HG03175 (cell line): ENCODE results near the gene LRG1.
"Not testable (repeated sequence)": the region's sequence is repeated elsewhere in the genome, so short reads cannot be mapped to it uniquely, and the experiment has no call there.

Experiments used
- ATAC-seq: cut with Tn5 transposase; IDR thresholded peaks from one replicate; pipeline ENCODE4 v1.9.1; 2021; ENCODE audit warnings: mild to moderate bottlenecking, moderate library complexity; ENCODE audit not compliant: unreplicated experiment

LRG1 gene

DNA sequence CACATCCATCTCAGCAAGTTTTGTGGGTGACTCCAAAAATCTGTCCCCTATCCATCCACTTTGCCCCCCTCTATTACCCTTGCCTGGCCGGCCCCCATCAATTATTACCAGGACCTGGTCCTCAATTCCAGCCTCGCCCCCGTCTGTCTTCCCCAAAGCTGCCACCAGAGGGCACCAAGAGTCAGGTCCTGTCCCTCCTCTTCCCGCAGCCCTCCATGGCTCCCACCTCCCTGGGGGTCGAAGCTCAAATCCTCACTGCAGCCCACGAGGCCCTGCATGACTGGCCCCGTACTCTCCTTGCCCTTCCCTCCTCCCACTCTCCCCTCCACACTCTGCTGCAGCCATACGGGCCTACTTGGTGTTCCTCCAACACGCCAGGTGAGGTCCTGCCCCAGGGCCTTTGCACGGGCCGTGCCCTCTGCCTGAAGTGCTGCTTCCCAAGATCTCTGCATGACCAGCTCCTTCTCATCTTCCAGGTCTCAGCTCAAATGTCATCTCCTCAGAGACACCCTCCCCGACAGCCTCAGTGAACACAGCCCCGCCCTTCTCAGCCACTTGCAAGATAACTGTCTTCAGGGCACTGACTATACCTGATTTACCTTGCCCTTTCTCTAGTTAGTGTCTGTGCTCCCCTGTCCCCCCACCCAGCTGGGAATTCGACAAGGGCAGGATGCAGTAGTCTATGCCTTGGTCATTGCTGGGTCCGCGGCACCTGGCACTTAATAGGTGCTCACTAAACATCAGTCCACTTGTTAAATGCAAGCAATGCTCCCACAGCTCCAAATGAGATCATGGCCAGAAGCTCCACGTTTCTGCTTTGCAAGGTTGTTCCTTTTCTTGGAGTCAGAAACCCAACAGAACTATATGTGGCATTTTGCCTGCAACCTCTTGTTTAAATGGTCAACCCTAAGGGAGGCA lies 36.4 kb upstream of the LRG1 start:
- no peak for ATAC-seq

DNA sequence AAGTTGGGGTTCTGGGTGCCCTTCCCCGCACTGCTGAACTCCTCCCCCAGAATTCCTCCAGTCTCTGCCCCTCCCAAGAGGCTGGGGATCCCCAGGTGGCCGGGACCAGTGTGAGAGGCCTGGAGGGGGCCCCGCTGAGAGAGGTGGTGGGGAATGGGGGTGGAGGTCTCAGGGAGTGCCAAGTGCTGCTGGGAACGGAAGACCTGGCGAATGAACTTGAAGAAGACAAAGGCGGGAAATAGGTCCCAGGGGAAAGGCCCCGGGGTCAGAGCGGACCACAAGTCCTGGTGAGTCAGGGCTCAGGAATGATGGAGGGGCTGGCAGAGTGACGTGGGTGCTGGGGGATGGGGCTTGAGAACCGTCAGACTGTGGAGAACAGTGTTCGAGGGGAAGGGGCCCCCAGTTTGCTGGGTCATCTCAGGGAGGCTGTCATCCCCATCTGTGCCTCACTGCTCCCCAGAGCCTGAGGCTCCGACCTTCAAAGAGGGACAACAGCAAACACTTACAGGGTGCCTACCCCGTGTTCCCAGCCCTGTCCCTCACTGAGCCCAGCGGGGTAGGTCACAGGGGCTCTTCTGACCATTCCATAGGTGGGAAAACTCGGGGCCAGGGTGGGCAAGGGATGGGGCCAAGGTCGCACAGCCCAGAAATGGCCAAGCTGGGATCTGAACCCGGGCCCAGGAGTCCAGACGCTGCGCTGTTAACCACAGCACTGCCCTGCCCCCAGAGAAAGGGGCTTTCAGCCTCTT lies 35.6 kb upstream of the LRG1 start:
- no peak for ATAC-seq

DNA sequence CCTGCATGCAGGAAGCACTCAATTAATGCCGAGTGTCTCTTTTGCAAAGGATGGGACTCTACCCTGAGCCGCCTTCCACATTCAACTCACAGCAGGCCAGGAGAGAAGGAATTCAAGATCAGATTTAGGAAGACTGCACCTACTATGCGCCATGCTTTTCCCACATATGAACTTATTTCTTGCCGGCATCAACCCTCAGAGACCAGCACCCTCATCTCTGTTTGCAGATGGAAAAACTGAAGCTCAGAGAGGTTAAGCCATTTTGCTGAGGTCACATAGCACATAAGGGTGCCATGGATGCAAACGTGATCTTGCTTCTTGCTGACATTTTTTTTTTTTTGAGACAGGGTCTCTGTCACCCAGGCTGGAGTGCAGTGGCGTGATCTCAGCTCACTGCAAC lies 33.8 kb upstream of the LRG1 start:
- ATAC-seq, result no peak

DNA sequence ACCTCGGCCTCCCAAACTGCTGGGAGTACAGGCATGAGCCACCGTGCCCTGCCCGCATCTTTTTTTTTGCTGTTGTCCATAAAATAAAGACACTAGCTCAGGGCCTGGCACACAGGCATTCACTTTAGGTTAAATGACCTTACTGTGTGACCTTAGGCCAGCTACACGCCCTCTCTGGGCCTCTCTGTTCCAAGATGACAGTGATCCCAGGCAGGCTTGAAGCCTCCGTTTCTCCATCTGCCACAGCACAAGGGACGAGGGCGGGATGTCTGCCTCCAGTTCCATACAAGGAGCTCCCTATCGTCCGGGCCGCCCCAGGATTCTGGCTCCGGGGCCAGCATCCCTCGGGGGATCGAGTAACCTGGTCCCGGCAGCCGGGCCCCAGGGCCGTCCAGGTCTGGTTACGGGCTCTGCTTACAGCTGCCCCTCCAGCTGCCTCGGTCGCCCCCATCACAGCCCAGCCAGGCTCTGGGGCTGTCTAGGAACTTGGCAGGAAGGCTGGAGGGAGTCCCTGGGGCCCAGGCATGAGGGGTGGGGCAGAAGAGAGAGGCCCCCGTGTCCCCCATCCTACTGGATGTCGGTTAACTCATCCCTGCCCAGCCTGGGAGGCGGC lies 31.6 kb upstream of the LRG1 start:
- ATAC-seq, result no peak

DNA sequence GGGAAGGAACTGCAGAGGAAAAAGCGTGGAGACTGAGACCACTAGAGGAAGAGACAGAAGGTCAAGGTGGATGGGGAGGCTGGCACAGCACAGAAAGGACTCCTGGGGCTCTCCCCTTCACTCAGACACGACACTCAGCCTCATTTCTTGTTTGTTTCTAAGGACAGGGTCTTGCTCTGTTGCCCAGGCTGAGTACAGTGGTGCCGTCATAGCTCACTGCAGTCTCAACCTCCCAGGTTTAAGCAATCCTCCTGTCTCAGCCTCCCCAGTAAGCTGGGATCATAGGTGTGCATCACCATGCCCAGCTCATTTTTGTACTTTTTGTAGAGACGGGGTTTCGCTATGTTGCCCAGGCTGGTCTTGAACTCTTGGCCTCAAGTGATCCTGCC lies 31.1 kb upstream of the LRG1 start:
- ATAC-seq, result no peak

DNA sequence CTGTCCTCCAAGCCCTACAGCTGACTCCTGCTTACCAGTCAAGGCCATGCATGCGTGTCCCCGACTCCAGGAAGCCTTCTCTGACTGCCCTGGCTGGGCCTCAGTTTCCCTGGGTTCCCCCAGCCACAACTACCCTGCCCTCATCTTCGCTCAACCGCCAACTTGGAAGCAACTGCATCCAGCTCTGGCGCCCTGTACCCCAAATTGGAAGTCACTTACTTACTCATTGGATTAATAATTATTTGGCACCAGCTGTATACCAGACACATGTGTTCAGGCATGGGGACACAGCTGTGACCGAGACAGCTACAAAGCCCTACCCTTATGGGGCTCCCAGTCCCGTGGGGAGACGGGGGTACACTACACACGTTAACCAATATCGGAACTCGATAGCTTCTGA lies 30.6 kb upstream of the LRG1 start:
- no peak for ATAC-seq

DNA sequence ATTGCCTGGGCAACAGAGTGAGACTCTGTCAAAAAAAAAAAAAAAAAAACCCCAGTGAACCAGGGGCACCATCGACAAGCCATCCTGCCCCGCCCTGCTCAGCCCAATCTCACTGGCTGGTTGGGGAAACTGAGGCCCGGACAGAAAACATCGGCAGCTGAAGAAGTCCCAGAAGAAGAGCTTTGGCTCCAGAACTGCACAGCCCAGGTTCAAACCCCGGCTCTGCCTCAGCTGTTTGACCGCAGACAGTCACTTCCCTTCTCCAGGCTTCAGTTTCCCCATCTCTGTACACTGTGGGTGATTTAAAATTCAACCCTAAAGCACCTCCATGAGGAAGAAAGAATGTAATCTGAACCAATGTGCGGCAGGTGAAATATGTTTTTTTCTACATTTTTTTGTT lies 29.1 kb upstream of the LRG1 start:
- ATAC-seq, result no peak

DNA sequence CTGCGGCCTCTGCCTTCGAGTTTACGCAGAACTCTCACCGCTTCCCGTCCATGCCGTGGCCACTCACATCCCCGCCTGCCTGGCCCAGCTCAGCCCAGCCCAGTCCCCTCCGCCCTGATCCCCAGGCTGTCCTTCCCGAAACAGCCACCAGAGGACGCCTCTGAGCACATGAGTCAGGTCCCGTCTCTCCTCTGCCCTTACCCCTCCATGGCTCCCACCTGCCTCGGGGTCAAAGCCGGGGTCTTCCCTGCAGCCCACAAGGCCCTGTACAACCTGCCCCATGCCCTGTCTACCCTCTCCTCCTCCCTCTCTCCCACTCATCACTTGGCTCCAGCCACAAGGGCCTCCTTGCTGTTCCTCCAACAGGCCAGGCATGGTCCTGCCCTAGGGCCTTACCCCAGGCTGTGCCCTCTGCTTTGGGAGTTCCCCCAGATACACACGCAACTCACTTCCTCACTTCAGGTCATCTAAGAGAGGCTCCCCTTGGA lies 27.8 kb upstream of the LRG1 start:
- no peak for ATAC-seq

DNA sequence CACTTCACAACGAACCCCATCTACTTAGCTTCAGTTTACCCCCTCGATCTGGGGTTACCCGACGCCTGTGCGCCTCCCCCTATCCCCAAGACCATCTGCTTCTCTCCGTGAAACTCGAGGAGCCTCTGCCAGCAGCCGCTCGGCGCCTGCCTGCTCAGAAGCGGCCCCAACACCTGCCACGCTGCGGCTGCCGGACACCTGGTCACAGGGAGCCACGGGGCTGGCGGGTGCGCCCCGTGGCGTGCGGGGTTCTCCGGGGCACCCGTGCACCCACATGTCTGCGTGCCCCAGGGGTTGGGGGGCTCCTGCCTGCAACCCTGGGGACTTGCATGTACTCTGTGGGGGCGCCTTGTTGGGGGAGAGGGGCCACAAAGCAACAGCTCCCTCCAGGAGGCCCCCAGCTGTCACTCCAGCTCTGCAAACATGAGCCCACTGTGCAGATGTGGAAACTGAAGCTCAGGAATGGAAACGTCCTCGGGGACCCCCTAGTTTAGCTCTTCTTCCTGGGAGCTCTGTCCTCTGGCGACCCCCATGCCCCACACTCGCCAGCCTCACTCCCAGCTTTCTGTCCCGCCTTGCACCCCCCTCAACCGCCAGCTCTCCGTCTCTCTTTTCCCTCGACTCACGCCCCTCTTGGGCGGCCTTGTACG lies 26.7 kb upstream of the LRG1 start:
- ATAC-seq, result no peak

DNA sequence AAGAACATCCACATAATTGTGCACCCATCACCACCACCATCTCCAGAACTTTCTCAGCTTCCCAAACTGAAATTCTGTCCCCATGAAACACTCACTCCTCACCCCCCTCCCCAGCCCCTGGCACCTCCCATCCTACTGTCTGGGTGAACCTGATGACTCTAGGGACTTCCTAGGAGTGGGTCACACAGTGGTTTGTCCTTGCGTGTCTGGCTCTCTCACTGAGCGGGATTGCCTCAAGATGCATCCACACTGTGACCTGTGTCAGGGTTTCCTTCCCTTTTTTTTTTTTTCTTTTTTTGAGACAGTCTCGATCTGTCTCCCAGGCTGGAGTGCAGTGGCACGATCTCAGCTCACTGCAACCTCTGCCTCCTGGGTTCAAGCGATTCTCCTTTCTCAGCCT lies 23.7 kb upstream of the LRG1 start:
- not testable (repeated sequence) for ATAC-seq

DNA sequence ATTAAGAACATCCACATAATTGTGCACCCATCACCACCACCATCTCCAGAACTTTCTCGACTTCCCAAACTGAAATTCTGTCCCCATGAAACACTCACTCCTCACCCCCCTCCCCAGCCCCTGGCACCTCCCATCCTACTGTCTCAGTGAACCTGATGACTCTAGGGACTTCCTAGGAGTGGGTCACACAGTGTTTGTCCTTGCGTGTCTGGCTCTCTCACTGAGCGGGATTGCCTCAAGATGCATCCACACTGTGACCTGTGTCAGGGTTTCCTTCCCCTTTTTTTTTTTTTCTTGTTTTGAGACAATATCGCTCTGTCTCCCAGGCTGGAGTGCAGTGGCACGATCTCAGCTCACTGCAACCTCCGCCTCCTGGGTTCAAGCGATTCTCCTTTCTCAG lies 22.2 kb upstream of the LRG1 start:
- not testable (repeated sequence) for ATAC-seq

DNA sequence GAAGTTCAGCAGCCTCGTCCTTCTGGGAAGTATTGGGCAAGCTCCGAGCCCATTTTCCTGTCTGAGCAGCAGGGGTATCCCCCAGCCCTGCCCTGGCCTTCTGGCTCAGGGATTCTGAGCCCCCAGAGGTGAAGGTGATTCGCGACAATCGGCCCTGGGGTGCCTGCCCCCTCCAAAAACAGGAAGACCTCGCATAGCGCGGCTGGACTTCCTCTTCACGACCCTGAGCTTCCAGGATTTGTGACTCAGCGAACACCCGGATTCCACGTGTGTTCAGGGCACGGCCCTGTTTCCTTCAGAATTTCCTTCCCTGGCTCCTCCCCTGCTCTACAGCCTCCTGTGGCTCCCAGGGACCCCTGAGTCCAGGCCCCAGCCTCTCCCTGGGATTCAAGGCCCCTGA lies 19.7 kb upstream of the LRG1 start, which contains the start of gene SEMA6B:
TSS of gene SEMA6B (minus strand) at position 116 of the 400 bp plus-strand sequence. CDS start 1,227 bp downstream, outside the sequence.
- ATAC-seq, result no peak

DNA sequence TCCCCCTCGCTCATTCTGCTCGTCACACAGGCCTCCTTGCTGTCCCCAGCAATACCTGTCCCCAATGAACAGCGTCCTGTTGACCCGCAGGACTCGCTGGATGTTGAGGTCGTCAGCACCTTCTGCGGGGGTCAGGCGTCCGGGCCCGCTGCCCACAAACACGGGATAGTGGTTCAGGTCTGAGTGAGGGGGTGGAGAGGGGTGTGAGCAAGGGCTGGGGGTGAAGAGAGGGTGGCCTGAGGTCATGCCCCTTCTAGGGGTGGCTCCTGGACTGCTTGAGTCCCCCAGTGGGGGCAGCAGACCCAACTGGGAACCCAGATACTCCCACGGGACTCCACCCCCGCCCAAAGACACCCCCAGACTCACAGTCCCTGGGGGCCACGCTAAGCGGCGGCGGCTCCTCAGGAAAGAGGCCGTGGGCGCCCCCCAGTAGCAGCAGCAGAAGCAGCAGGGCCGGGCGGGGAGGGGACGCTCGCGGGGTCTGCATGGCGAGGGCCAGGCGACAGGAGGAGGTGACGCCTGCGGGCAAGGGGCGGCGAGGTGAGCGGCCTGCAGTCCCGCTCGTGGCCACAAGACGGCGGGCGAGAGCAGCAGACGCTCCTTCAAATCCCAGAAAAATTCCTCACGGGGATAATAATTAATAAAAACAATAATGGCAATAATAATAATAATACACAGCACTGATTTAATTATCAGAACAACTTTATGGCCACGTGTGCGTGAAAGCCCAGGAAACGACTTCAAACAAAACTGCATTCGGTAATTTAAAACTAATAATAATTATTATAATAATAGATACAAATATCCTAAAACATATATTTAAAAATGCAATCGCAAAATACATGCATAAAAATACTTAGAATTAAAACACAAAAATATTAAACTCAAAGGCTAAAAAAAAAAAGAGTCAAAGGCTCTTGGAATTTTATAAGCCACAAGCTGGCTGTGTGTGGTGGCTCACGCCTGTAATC lies 18.4 kb upstream of the LRG1 start:
- no peak for ATAC-seq

DNA sequence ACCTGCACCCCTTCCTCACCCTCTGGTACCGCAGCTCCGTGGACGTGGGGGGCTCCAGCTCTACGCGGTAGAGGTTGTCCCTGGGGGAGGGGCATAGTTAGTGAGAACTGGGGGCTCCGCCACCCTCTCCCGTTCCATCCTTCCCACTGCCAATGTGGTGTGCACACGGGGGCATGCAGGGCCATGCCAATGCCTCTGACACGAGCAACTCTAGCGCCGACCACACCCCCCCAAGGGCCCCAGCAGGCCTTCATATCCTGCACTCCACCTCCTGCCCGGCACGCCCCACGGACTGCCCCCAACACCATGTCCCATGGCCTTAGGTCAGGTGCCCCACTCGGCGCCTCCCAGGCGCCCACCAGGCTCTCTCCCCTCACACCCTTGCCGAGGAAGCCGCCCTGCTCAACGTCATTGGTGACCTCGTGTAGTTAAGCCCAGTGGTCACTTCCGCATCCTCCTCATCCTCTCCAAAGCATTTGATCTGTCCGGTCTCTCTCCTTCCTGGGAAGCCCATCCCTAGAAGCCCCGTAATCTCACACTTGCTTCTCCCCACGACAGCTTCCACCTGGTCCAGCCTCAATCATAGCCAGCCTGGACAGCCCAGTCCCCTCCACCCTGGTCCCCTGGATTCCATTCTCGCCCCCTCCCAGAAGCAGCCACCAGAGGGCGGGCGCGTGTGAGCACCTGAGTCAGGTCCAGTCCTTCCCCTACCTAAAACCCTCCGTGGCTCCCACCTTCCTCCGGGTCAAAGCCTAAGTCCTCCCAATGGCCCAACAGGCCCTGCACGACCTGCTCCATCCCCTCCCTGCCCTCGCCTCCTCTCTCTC lies 17.5 kb upstream of the LRG1 start:
- ATAC-seq, result no peak

DNA sequence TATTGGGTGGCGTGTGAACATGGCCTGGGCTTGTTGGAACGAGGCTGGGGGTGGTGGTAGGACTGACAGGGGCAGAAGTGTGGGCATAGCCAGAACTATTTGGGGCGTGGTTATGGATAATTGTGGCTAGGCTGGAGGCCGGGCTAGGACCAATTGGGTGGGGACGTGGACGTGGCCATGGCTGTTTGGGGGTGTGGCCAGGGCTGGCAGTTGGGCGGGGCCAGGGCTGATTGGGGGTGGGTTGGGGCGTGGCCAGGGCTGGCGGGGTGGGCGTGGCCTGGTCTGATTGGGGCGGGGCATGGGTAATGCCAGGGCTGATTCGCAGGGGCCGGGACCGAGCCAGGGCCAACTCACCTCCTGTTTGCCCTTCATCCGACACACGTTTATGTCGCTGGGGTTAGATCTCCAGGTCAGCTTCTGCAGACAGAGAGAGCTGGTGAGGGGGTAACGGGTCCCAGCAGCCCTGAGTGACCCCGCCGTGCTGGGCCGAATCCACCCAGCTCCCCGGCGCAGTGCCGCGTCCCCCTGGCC lies 16.8 kb upstream of the LRG1 start:
- no peak for ATAC-seq

DNA sequence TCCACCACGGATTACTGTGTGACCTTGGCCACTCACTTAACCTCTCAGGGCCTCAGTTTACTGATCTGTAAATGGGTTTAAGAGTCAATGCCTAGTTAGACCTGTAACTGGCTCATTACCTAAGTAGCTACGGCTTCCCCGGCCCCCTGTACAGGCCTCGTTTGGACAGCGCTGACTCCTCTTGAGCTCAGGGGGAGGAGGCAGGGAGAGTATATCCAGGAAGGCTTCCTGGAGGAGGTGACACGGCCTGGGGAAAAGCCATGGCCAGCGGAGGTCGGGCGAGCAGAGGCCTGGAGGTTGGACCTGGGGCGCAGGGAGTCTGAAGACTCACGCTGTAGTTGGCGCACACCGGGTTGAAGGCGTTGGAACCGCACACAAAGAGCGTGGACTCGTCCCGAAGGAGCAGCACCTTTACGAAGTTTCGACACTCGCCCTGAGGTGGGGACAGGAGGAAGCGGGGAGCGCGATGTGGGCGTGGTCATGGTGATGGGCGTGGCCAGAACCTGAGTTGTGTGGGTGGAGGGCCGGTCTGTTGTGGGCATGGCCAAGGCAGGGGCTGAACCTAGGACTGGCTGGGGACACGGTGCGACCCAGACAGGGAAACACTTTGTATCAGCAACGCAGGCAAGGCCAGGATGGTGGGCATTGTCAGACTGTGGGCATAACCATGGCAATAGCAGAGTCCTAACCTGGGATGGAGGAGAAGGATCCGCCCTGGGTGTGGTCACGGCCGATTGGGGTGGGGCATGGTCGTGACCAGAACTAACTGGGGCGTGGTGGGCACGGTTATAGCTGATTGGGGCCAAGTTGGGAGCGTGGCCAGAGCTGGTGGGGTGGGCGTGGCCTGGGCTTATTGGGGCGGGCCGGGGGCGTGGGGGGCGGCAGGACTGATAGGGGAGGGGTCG lies 16.1 kb upstream of the LRG1 start:
- ATAC-seq, result no peak

DNA sequence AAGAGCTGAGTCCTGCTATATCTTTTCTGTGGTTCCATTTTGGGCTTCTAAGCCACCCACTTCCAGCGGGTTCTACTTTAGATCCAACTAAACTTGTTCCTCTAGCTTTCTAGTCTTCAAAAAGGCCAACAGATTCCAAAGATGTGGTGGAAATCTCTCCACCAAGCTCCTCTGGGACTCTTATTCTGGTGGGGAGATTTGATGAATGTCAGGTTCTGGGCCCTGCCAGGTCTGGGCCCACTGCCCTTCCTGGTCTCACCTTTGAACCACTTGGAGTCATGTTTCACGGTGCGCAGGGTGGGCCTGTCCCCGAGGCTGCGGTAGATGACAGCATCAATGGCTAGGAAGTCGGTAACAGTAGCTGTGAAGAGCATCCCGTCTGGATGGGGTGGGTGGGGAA lies 14.9 kb upstream of the LRG1 start:
- ATAC-seq, result no peak

DNA sequence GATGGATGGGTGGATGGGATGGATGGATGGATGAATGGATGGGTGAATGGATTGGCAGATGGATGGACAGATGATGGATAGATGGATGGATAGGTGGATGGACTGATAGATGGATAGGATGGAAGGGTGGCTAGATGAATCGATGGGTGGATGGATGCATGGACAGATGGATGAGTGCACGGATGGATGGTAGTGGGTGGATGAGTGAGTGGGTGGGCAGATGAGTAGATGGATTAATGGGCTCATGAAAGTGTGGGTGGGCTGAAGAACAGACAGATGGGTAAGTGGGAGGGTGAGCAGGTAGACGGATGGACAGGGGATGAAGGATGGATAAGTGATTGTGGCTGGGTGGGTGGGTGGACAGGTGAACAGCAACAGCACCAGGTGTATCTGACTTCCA lies 13.9 kb upstream of the LRG1 start:
- ATAC-seq, result no peak
